ENCODE data around the gene FAM241A. TPM values are rescaled to one million over a fixed set of nuclear protein-coding genes. Genes with fewer than 3 reads are reported as not detected.
"Not testable (repeated sequence)": the region's sequence is repeated elsewhere in the genome, so short reads cannot be mapped to it uniquely, and the experiment has no call there.

The FAM241A gene
- total RNA-seq, 1 donor from 2014 or later, result 10.3 TPM

- DNase-seq (ENCODE audit: low read depth in 2 of 2), result no peak
These were observed 8.7 kb upstream of the FAM241A start for GRCh38 chr4:112136551-112136950.

- no peak for DNase-seq (ENCODE audit: low read depth in 2 of 2)
These were observed 6.7 kb upstream of the FAM241A start for GRCh38 chr4:112138538-112138937.

- no peak for DNase-seq (ENCODE audit: low read depth in 2 of 2)
These were observed 4.7 kb upstream of the FAM241A start for GRCh38 chr4:112140536-112140935.

GRCh38 chr4:112141366-112142138 lies 3.7 kb upstream of the FAM241A start:
- DNase-seq (ENCODE audit: low read depth in 2 of 2), result peak in 1 of 2 donors; percentile 29

GRCh38 chr4:112142182-112142581 lies 3.1 kb upstream of the FAM241A start:
- peak in 1 of 2 donors; percentile 57 for DNase-seq (ENCODE audit: low read depth in 2 of 2)

GRCh38 chr4:112143781-112144180 lies 1.5 kb upstream of the FAM241A start:
- DNase-seq (ENCODE audit: low read depth in 2 of 2), result no peak

GRCh38 chr4:112144546-112145325 lies 518 bp upstream of the FAM241A start:
- no peak for DNase-seq (ENCODE audit: low read depth in 2 of 2)

- peak in 1 of 2 donors; percentile 54 for DNase-seq (ENCODE audit: low read depth in 2 of 2)
These were observed 692 bp downstream of the FAM241A start for GRCh38 chr4:112145790-112146501.

- no peak for DNase-seq (ENCODE audit: low read depth in 2 of 2)
These were observed 1.2 kb downstream of the FAM241A start for GRCh38 chr4:112146502-112146813.

GRCh38 chr4:112147697-112148096 lies 2.4 kb downstream of the FAM241A start:
- DNase-seq (ENCODE audit: low read depth in 2 of 2), result peak in 1 of 2 donors; percentile 56

- DNase-seq (ENCODE audit: low read depth in 2 of 2), result no peak
These were observed 5.7 kb downstream of the FAM241A start for GRCh38 chr4:112150920-112151319.

GRCh38 chr4:112152521-112152920 lies 7.3 kb downstream of the FAM241A start:
- no peak for DNase-seq (ENCODE audit: low read depth in 2 of 2)

- DNase-seq (ENCODE audit: low read depth in 2 of 2), result peak in 1 of 2 donors; percentile 51
These were observed 8.0 kb downstream of the FAM241A start for GRCh38 chr4:112153211-112153791.

GRCh38 chr4:112156112-112156511 lies 10.9 kb downstream of the FAM241A start:
- DNase-seq (ENCODE audit: low read depth in 2 of 2), result no peak

- DNase-seq (ENCODE audit: low read depth in 2 of 2), result no peak
These were observed 11.3 kb downstream of the FAM241A start for GRCh38 chr4:112156553-112156952.

- DNase-seq (ENCODE audit: low read depth in 2 of 2), result not testable (repeated sequence)
These were observed 18.5 kb downstream of the FAM241A start for GRCh38 chr4:112163706-112164105.

- no peak for DNase-seq (ENCODE audit: low read depth in 2 of 2)
These were observed 22.5 kb downstream of the FAM241A start for GRCh38 chr4:112167794-112168193.

- no peak for DNase-seq (ENCODE audit: low read depth in 2 of 2)
These were observed 23.7 kb downstream of the FAM241A start for GRCh38 chr4:112168719-112169500.

GRCh38 chr4:112170451-112170993 lies 25.3 kb downstream of the FAM241A start:
- peak; percentile 72 to 87 for DNase-seq (ENCODE audit: low read depth in 2 of 2)

GRCh38 chr4:112171051-112171763 lies 26.0 kb downstream of the FAM241A start:
- DNase-seq (ENCODE audit: low read depth in 2 of 2), result not testable (repeated sequence)
